ENCODE data around the gene TIPIN.
A peak's percentile ranks its signal among the peaks of the same experiment; 100 is the strongest.

- TF ChIP-seq CREB1 (IDR thresholded peaks at IDR 0.05; ENCODE audit: low read depth) (peak; percentile 96), ZBTB7A (IDR thresholded peaks at IDR 0.05; ENCODE audit: low read depth) (no peak), TAF1 (IDR thresholded peaks at IDR 0.05; ENCODE audit: low read depth) (peak; percentile 83), USF1 (IDR thresholded peaks at IDR 0.05) (peak; percentile 93), EP300 (IDR thresholded peaks at IDR 0.05; ENCODE audit: borderline replicate concordance) (peak; percentile 29; the same call in 1 of the 2 replicates), MAX (IDR thresholded peaks at IDR 0.05) (peak; percentile 93), YY1 (IDR thresholded peaks at IDR 0.05; ENCODE audit: low read depth) (peak; percentile 59; the same call in 1 of the 2 replicates), FOXM1 (IDR thresholded peaks at IDR 0.05; ENCODE audit: borderline replicate concordance, low read depth) (no peak), NFIC (IDR thresholded peaks at IDR 0.05) (no peak), REST (IDR thresholded peaks at IDR 0.05; ENCODE audit: low read depth) (no peak)
These were observed 30.0 kb upstream of the TIPIN start, which contains the start of gene MAP2K1 for GRCh38 chr15:66386204-66387123.
